Activated gamma-delta T cell (primary cell): Measurements from ENCODE around the gene GSTT2B.
"Not testable (repeated sequence)": the region's sequence is repeated elsewhere in the genome, so short reads cannot be mapped to it uniquely, and the experiment has no call there.

Experiments
- DNase-seq: peaks from one replicate; lab custom pipeline; 2025; lab: John Stamatoyannopoulos, UW

GSTT2B gene

DNA sequence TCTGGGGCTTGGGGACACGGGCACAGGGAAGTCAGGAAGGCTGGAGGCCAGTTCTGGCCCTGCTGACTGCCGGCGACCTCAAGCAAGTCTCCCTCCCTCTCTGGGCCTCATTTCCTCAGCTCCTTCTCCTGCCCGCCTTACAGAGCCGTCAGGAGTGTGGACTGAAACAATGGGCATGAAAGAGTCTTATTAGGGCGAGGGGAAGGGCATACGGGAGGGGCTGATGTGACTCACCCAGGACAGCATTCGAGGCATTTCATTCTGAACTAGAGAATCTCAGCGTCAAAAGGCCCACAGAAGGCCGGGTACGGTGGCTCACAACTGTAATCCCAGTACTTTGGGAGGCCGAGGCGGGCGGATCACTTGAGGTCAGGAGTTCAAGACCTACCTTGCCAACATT lies 20.8 kb downstream of the GSTT2B start:
- DNase-seq, result not testable (repeated sequence)

DNA sequence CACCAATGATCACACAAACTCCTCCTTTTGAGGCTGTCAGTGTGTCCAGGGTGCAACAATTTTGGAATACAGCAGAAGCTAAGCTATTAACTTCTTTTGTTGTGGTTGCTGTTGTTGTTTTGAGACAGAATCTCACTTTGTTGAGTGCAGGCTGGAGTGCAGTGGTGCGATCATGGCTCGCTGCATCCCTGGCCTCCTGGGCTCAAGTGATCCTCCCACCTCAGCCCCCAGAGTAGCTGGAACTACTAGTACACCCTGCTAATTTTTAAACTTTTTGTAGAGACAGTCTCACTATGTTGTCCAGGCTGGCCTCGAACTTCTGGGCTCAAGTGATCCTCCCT lies 22.0 kb downstream of the GSTT2B start:
- DNase-seq, result no peak

DNA sequence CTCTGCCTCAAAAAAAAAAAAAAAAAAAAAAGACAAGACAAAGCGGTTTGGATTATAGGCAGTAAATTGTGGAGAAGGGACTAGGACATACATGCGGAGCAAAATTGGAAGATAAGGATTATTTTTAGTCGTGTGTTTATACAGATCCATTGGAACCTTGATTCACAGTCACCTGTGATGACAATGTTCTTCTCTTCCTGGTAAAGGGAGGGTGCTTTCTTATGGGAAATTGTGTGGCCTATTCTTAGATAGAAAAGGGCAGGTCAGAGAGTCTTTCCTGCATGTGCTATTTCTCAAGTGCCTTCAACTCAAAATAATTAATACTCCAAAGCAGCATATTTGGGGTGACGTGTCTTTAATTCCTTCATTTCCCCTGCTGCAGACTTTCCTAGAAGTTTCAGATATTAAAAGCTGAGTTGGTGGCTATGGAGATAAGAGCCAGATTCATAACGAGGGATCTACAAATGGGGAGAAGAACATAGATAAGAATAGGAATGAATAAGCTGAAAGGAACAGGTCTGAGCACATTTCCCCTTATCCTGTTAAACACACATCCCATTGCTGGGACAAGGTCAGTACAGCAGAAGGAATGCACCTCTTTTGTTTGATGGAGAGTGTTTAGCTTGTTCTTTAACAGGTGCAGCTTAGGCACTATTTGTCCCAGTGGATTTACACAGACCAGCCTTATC lies 22.5 kb downstream of the GSTT2B start:
- DNase-seq, result no peak

DNA sequence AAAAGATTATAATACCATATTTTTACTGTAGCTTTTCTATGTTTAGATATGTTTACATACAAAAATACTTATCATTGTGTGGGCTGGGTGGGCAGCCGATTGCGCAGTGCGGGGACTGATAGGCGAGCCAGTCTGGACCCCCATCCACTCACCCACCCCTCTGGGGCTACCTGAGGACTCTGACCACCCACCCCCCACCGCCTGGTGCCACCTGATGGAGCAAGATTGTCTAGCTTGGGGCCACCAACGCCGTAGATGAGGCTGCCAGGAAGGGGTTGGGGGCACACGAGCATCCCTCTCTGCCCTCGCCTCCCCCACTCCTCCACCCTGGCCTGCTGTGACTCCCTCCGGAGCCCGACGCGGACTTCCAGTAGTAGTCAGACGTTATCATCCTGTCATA lies 34.4 kb downstream of the GSTT2B start:
- no peak for DNase-seq

DNA sequence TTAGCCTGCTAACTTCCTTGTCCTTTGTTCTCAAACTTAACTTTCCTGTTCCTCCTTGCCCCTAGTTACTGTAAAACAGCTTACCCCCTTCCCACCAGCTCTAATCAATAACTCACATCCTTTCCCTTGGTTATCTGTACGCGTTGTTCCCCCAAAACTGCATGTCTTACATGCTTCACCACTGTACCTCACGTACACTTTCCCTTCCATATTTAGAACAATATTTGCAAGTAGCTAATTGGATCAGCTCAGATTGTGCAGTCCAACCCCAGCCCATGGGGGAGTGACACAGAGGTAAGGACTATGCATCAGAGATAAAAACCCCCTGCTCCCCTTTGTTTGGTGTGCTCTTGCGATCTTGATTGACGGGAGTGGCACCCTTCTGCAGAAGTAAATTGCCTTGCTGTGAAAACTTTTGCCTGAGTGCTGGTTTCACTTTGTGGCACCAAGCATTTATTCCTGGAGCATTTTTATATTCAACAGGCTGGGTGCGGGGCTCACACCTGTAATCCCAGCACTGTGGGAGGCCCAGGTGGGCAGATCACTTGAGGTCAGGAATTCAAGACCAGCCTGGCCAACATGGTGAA lies 35.9 kb downstream of the GSTT2B start:
- no peak for DNase-seq

DNA sequence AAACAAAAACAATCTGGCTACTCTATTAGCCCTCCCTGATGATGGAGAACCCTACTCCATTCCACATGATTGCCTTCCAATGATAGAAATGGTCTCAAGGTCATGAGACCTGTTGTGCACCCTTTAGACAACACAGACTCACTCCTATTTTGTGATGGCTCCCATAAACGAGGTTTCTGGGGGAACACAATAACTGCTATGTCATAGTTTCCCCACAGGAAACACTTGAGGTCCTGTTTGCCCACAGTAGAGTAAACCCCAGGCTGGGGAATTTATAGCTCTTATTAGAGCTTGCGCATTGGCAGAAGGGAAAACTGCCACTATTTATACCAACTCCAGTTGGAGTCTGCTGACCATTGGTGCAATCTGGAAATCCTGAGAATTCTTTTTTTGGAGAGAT lies 38.1 kb downstream of the GSTT2B start:
- no peak for DNase-seq

DNA sequence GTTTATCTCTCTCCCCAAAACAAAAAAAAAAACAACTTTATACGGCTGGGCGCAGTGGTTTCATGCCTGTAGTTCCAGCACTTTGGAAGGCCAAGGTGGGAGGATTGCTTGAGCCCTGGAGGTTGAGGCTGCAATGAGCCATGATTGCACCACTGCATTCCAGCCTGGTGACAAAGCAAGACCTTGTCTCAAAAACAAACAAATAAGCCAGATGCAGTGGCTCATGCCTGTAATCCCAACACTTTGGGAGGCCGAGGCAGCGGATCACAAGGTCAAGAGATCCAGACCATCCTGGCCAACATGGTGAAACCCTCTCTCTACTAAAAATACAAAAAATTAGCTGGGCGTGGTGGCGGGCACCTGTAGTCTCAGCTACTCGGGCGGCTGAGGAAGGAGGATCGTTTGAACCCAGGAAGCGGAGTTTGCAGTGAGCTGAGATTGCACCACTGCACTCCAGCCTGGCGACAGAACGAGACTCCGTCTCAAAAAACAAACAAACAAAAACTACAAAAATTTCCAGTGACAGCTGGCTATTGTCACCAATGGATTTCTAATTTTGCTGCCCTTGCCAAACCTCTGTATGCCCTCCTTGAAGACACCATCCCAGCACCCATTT lies 39.3 kb downstream of the GSTT2B start:
- DNase-seq, result not testable (repeated sequence)

DNA sequence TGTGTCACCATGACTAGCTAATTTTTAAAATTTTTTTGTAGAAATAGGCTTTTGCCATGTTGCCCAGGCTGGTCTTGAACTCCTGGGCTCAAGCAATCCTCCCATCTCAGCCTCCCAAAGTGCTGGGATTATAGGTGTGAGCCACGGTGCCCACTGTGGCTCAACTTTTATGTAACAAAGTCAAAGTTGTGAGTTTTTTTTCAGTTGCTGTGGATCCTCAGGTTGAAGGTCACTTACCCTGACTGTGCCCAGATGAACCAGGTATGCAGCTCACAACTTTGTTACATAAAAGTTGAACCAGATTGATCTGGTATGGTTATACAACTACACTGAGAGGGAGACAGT lies 40.8 kb downstream of the GSTT2B start:
- DNase-seq, result not testable (repeated sequence)

DNA sequence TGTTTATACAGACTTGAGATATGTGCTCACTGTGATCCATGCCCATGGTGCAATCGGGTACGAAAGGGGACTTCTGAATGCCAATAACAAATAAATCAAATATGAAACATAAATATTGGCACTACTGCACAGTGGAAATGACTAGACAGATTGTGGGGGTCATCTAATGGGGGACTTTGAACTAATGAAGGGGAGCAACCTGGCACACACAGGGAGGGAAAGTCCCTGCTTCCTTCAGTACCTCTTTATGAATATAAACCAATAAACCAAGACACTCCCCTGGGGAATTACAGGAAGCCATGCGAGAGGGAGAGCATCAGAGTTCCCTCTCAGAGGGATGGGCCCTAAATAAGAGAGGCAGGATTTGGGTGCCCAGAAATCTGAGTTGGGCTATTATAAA lies 45.7 kb downstream of the GSTT2B start:
- DNase-seq, result no peak

DNA sequence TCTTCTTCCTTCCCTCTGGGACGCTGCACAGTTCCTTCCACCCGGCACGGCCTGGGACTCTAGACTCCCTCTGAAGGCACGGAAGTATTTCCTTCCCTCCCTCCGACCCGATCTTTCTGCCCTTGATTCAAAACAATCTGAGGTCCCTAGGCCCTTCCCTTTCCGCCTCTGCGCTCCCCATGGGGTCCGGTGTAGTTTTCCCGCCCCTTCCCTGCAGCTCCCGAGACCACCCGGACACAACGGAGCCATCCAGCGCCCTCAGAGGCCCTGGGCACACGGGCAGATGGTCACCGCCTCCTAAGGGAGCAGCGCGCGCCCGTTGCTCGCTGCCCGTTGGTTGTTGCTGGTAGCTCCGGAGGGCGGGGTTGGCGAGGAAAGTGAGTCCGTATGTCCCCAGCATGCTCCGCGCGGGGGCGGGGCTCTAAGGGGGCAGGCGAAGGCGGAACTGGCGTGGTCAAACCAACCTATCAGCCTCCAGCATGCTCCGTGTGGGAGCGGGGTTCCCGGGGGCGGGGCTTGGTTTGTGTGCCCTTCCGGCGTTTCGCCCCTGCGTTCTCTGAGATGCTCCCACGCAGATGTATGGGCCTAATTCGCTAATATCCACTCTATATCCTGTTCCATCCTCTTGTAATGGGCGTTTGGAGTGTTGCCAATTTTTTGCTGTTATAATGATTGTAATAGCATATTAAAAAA lies 47.2 kb downstream of the GSTT2B start:
- DNase-seq, result peak; percentile 94

DNA sequence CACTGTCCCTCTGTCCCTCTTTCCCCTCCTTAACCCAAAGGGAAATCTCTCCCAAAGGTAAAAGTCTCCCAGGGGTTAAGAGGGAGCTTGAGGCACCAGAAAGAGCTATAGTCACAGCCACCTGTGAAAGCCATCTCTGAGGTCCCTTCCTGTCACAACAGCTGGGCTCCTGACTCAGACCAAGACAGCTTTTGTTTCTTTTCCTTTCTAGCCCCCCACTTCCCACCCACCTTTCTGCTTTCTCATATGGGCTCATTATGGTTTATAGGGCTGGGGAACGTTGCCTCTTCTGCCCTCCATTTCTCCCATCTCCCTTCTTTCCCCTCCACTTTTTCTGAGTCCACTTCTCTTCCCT lies 47.7 kb downstream of the GSTT2B start:
- DNase-seq, result no peak

DNA sequence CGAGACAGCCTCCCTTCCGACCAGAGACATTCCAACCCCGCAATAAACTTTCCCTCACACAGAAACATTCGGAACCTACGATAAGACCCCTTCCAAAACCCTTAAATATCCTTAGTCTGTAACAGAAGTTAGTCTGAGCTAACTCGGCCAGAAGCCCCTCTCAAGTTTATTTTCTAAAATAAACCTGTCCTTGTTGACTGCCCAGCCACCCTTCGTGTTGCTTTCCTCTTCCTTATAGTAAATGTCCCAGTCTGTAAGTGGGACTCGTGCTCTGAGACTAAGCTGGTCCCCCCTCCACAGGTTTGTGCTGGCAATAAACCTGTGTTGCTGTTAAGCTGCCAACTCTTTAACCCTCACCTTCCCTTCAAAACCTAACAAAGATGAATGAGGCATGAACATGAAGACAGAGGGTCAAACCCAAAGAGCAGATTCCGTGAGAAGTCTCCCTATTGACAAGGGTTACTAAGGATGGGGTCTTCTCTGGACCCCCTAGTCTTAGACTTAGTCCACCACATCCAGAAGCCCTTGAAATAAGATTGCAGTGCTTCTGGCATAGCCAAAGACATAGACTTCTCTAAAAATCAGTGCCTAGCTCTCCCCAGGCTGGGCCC lies 48.6 kb downstream of the GSTT2B start:
- no peak for DNase-seq

DNA sequence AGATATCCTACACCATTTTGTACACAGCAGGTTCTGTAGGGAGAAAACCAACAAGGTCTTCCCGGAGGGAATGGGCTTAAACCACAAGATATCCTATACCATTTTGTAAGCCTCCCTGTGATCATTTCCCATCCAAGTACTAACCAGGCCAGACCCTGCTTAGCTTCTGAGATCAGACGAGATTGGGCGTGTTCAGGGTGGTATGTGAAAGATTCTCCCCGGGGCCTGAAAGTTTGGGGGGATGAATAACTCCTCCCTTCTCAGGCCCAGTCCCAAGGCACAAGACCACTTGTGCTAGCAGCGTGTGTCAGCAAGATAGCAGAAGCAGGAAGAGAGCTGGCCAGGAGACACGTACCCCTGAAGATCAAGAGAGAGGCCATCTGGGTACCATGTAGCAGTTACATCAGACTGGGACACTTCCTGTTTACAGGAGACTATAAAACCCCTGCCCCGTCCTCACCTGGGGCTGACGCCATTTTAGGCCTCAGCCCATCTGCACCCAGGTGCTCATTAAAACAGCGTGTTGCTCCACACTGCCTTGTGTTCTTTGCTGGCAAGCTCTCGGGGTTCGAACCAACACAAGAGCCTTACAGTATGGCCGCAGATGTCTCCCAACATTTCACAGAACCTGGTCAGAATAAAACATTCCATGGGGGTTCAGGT lies 49.5 kb downstream of the GSTT2B start:
- no peak for DNase-seq

DNA sequence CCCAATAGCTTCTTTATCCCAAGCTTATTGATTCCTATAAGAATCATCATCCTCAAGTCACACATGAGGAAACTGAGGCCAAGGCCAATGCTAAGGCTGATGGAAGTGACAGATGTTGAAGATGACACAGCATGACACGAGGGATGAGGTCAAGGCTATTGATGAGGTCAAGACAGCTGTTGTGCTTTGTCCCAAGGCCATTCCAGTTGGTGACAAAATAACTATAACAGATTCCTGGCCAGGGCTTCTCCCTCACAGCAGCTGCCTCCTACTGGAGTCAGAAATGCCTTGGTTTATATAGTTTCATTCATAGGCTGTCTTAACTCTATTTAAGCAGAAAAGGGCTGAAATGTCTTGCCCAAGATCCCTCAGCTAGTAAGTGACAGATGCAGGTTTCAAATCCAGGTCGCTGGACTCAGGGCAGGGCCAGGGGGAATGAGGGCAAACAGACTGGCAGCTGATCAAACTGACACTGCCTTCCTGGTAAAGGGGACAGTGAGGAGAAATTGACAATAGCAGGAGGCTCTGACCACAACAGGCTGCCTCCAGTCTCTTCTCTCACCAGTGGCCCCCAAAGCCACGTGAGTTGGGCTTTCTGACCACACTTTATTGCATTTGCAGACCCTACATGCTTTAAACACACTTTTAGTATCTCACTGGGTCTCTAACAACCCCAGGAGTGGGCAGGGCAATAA lies 50.4 kb downstream of the GSTT2B start:
- DNase-seq, result no peak

DNA sequence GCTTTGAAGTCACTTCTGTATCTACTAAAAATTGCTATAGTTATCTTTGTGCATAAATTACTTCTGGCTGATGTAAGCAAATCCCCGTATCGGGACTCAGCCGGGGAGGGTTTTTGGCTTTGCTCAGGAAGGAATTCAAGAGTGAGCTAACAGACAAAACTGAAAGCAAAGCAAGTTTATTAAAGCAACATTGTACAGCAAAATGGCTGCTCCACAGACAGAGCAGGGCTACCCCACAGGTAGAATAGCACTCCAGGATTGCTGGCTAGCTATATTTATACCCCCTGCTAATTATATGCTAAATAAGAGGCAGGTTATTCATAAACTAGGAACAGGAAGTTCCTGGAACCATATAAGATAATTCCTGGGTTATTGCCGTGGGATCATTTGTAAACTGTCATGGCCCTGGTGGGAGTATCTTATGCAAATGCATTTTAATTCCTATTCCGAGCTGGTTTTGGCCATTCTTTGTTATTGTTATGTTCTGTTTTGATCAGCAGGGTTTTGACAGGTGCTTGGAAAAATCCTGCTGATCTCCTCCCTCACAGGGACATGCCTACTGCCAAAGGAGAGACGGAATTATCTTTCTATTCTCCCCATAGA lies 51.6 kb downstream of the GSTT2B start:
- no peak for DNase-seq

DNA sequence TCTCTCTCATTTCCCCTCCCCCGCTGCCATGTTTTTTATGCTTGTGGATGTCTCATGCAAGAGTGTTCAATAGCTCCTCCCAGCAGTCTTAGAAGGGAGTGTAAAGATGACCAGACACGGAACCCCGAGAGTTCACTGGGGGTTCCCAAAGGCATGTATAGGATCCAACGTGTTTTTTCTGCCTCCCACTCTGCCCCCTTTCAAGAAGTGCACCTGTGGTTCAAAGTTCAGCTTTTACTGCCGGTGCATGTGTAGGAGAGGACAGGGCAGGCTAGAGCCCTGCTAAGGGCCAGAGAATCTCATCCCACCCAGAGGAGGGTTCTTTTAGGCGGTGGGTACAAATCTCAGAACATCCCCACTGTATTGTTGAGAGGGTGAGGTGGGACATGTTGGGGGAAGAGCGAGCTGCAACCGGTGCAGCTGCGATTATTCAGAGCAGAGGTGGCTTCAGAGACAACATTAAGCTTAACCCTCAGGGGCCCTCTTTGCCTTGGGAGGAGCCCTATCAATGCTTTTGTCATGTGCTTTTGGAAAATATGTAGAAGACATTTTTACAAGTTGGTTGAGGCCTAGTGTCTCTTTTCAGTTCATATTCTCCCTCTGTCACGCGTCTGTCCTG lies 52.3 kb downstream of the GSTT2B start:
- DNase-seq, result no peak

DNA sequence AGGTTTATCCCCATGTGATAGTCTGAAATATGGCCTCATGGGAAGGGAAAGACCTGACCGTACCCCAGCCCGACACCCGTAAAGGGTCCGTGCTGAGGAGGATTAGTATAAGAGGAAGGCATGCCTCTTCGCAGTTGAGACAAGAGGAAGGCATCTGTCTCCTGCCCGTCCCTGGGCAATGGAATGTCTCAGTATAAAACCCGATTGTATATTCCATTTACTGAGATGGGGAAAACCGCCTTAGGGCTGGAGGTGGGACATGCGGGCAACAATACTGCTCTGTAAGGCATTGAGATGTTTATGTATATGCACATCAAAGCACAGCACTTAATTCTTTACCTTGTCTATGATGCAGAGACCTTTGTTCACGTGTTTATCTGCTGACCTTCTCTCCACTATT lies 53.6 kb downstream of the GSTT2B start:
- DNase-seq, result not testable (repeated sequence)
